Smooth muscle cell of the pulmonary artery (primary cell): ENCODE data around the gene YBEY. TPM values are rescaled to one million over a fixed set of nuclear protein-coding genes. Genes with fewer than 3 reads are reported as not detected.

Source experiments
- total RNA-seq: library from RNA; depleted of rRNA; stranded (reverse); fragments of >200 nt; gene quantifications from 2 replicates; pipeline ENCODE4 v1.2.3, GENCODE V29; 2014

The YBEY gene, protein sequence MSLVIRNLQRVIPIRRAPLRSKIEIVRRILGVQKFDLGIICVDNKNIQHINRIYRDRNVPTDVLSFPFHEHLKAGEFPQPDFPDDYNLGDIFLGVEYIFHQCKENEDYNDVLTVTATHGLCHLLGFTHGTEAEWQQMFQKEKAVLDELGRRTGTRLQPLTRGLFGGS
- 7.0 and 7.4 TPM in 2 replicates for total RNA-seq

DNA sequence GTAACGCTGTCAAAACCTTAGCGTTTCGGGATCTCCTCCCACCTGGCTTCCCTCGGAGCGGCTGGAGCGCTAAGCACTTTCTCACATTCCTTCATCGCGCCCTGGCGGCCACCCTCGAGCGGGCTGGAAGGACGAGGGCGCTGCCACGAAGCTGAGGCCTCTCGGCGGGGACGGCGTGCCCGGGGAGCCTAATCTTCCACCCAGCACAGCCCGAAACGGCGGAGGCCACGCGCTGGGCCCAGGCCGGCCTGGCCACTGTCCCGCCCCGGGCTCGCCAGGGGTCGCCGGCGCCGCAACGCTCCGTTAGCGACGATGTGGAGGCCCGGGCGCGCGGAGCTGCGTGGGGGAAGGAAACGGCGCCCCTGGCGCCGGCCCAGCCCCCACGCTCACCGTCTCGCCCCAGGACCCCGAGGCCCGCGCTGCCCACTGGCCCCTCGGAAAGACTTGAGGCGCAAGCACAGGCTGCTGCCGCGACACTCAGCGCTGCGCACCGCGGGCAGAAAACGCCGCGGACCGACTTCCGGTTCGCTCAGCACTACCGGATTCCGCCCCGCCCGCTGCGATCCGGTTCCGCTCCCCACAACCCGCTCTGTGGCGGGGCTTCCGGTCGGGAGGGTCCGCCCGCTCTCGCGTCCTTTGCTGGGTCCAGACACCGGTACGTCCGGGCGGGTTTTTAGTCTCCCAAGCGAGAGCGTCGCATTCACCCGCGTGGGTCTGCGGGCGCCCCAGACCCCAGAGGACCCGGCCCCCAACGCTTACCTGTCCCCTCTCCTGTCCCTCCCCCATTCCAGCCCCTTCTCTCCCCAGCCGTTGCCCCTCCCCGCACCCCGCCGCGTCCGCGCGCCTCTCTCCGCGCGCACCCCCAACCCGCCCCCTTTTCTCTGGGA lies at the start of gene YBEY:
Gene YBEY (plus strand): TSS at position 582 of the 887 bp plus-strand sequence. CDS start 572 bp downstream, outside the sequence.

DNA sequence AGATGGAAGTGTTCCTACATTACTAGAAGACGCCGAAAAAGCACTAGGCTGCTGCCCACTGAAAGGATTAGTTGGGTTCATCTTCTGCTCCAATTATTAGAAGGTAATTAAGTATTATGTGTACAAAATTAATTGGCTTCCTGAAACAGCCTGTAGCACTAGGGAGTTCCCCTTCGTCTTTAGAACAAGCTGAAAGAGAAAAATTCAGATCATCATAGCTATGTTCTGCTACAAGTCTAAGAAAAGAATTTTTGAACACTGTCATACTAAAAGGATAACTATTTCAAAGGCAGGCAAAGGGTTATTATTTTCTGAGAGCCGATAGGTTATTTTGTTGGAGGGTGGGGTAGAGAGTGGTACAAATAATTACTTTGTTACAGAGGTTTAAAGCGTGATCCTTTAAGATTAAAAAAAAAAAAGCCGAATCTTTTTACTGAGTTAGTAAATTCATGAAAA lies 908 bp upstream of the YBEY start, which contains the start of gene MCM3AP:
Gene MCM3AP (minus strand): TSS at position 406 of the 456 bp plus-strand sequence. CDS start 325 bp downstream, at position 81.

GRCh38 chr21:46323710-46324389 lies 37.7 kb downstream of the YBEY start, which contains the start of the genes C21orf58 and PCNT:
C21orf58 (minus strand) TSS chr21:46323870; CDS start chr21:46322738, 1,132 bp downstream.
PCNT (plus strand) TSS chr21:46324156; CDS start chr21:46324229, 73 bp downstream.

Other genes with a start within 250 kb of the YBEY start
- 3,111 and 4,259 TPM in 2 replicates for gene COL6A2, start 188.2 kb upstream of the YBEY start, total RNA-seq
- 0.56 and 0.65 TPM in 2 replicates for gene FTCD, start 130.8 kb upstream of the YBEY start, total RNA-seq
- gene SPATC1L, start 101.9 kb upstream of the YBEY start, total RNA-seq: 4.4 and 9.1 TPM in 2 replicates
- gene LSS, start 57.6 kb upstream of the YBEY start, total RNA-seq: 90.4 and 143 TPM in 2 replicates
- 88.4 and 95.5 TPM in 2 replicates for gene MCM3AP, start 731 bp upstream of the YBEY start, total RNA-seq
- gene C21orf58, start 37.5 kb downstream of the YBEY start, total RNA-seq: 3.9 and 4.6 TPM in 2 replicates
- 25.9 and 32.3 TPM in 2 replicates for gene PCNT, start 37.8 kb downstream of the YBEY start, total RNA-seq
- gene DIP2A, start 172.5 kb downstream of the YBEY start, total RNA-seq: 27.4 and 33.4 TPM in 2 replicates